Stimulated activated CD4-positive, alpha-beta T cell treated with anti-CD3 and anti-CD28 coated beads, Interleukin-15, amount 100 ng/mL, for 24 hours (primary cell): ENCODE data around the gene PDX1.

Source experiments
- DNase-seq: peaks from one replicate; pipeline ENCODE4 v3.0.0-alpha.2; 2020

PDX1 gene

DNA sequence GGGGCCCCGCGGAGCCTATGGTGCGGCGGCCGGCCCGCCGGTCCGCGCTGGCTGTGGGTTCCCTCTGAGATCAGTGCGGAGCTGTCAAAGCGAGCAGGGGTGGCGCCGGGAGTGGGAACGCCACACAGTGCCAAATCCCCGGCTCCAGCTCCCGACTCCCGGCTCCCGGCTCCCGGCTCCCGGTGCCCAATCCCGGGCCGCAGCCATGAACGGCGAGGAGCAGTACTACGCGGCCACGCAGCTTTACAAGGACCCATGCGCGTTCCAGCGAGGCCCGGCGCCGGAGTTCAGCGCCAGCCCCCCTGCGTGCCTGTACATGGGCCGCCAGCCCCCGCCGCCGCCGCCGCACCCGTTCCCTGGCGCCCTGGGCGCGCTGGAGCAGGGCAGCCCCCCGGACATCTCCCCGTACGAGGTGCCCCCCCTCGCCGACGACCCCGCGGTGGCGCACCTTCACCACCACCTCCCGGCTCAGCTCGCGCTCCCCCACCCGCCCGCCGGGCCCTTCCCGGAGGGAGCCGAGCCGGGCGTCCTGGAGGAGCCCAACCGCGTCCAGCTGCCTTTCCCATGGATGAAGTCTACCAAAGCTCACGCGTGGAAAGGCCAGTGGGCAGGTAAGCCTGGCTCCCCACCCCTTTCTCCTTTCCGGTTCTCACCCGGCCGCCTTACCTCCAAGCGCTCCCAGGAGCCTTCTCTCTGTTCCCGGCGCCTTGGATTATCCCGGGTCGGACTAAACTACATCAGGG lies at the start of gene PDX1:
TSS of gene PDX1 (plus strand) at position 67 of the 743 bp plus-strand sequence. CDS start at position 206, 139 bp downstream.
- DNase-seq = no peak

DNA sequence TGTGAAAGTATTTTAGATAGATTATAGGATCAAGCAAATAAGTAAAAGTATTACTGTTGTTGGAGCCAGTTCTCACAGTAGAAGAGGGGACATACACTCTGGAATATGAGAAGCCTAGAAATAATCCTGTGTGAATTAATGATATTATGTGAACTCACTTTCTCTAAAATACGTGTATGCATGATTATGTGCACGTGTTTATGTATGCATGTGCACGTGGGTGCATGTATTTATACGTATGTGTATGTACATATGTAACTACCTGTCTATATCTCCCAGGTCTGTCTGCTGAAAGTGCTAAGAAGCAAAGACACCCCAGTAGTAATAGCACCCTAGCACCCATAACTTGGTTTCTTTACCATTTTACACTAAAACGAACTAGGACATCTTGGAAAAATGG lies 41.5 kb upstream of the PDX1 start:
- no peak for DNase-seq

DNA sequence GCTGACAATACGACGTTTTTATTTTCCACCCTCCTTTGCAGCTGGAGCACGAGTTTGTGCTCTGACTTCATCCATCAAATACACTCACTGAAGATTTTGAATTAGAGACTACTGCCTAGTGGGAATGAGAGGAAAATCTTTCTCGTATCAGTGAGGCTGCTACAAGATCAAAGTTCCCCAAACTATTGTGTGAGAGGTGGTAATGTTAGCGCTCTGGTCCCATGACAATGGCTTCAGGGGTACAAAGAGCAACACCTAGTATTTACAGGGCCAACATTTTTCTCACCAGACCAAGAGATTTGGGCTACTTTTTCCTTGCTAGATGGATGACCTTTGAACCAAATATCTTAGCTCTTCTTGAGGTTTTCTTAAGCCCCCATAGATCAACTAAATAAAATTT lies 30.3 kb upstream of the PDX1 start:
- no peak for DNase-seq

DNA sequence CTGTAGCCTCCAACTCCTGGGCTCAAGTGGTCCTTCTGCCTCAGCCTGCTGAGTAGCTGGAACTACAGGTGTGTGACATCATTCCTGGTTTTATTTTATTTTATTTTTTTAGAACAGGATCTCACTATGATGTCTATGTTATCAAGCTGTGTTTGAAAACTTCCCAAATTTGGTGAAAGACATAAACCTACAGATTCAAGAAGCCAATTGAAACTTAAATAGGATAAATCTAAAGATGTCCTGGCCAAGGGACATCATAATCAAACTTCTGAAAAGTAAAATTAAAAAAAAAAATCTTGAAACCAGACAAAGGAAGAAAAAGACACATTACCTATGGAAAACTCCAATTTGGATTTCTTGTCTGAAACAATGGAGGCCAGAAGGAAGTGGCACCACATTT lies 23.1 kb upstream of the PDX1 start:
- no peak for DNase-seq

DNA sequence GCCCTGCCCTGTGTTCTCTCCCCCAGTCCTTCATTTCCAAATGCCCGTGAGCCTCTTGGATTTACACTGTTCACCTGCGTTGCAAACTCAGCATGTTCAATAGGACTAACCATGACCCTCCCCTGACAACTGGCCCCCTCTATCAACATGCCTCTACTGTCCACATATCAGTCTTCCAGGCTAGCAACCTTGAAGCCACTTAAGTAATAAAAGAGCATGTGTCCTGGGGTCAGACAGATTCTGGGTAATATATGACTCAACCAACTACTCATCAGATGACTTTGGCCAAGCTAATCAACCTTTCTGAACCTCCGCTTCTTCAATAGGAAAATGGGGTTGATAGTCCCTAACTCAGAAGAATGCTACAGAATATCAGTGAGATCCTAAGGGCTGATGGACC lies 15.1 kb upstream of the PDX1 start:
- no peak for DNase-seq

DNA sequence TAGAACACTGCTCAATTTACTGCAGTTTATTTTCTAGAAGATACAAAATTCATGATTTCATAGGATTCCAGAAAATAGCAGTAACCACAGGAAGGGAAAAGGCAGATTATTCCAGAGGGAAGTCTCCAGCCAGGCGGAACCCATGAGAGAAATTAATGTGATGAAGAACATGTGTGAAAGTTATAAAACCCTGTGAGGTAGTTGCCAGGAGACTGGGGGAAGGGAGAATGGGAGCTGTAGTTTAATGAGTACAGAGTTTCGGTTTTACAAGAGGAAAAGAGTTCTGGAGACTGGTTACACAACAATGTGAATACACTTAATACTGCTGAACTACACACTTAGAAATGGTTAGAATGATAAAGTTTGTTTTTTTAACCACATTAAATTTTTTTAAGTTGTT lies 14.2 kb upstream of the PDX1 start:
- DNase-seq = no peak

DNA sequence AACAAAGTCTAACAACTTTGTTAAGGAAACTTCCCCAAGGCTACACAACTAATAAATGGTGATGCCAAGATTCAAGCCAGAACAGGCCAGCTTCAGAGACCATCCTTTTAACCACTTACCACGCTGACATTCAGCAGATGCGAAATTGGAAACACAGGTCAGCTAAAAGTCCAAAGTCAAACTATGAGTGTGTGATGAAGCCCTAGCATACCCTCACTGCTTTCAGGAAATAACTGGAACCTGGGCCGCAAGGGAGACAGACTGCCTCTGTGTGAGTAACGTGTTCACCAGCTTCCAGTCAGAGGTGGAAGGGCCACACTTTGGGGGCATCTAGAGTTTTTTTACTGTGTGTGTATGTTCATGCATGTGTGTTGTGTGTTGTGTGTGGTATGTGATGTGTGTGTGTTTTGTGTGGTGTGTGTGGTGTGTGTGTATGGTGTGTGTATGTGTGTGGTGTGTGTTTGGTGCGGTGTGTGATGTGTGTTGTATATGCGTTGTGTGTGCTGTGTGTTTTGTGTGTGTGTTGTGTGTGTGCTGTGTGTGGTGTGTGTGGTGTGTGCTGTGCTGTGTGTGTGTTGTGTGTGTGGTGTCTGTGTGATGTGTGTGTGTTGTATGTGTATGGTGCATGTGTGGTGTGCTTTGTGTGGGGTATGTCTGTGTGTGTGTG lies 12.5 kb upstream of the PDX1 start:
- no peak for DNase-seq

DNA sequence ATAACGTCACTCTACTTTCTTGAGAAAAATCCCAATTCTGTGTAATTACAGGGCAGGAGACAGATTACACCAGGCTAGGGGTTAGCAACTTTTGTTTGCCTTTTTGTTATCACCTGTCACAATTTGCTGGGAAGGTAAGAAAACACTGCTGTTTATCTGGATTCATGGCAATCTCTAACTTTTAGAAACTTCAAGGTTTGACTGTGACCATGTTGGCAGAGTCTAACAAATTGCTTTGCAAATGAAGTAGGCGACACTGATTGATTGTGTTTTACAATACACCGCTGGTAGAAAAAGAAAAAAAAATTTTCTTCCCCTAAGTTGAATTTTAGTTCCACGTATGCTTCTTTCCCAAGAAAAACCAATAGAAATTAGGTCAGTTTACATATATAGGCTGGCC lies 10.4 kb upstream of the PDX1 start:
- no peak for DNase-seq

DNA sequence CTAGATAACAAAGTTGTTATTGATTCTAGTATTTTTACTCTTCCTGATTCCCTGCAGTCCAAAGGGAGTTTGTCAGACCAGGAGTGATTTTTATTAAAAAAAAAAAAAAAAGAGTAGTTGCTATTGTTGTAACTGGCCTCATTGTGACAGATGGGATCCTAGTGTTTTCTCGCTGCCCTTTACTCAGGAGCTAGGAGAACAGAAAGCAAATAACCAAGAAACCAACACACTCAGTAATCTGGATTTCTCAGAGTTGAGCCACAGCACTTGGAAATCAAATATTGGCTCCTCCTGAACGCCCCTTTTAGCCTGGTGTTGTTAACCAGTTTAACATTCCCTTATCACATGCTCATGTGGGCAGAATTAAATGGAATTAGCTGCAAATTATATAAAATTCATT lies 8.3 kb upstream of the PDX1 start:
- DNase-seq = no peak

DNA sequence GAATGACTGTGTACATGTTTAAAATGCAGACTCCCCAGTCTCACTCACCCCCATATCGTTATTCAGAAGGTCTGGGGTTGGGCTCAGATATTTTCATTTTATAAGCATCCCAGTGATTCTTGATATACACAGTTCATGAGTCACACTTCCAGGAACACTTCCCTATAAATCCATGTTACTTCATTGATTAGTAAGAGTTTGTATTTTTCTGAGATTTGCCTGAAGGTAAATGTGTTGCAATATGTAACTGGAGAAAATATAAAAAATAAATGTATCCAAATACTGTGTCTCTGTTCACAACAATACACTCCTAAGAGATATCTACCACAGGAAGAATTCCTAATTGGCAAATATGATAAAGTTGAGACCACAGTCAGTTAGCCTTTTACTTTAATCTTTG lies 6.6 kb upstream of the PDX1 start:
- DNase-seq = no peak

DNA sequence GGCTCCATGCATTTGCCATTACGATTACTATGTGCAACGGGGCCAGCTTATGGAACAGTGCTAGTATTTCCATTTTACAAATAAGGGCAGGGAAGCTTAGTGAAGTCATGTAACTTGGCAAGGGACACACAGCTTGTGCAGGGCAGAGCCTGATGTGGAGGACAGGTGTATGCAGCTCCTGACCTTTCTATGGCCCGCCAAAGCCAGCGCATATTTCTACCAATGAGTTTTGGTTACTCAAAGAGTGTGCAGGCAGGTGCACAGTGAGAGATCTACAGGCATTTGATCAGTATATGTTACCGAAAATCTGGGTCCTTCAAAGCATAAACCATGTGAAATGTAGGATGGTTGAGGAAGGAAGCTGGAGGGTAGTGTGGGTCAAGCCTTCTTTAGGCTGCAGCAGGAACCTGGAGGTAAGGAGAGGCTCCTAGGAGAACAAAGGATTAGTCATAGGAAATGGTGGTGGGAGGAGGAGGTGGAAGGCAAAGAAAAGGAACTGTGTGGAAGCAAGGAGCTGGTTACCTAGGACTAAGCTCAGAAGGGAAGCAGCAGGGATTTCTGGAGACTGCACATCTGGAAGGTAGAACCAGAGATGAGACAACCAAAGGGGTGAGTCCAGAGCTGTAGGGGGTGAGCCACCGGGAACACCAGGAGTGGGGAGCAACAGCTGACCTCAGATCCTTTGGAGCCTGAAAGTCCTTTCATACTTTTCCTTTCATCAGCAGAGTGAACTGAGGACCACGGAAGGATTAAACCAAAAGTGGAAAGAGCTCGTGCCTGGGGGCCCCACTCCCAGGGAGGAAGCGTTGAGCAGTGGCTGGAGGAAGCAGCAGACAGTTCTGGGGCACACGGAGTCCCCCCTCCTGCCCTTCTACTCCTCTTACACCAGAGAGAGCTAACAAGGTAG lies 4.2 kb upstream of the PDX1 start:
- no peak for DNase-seq

DNA sequence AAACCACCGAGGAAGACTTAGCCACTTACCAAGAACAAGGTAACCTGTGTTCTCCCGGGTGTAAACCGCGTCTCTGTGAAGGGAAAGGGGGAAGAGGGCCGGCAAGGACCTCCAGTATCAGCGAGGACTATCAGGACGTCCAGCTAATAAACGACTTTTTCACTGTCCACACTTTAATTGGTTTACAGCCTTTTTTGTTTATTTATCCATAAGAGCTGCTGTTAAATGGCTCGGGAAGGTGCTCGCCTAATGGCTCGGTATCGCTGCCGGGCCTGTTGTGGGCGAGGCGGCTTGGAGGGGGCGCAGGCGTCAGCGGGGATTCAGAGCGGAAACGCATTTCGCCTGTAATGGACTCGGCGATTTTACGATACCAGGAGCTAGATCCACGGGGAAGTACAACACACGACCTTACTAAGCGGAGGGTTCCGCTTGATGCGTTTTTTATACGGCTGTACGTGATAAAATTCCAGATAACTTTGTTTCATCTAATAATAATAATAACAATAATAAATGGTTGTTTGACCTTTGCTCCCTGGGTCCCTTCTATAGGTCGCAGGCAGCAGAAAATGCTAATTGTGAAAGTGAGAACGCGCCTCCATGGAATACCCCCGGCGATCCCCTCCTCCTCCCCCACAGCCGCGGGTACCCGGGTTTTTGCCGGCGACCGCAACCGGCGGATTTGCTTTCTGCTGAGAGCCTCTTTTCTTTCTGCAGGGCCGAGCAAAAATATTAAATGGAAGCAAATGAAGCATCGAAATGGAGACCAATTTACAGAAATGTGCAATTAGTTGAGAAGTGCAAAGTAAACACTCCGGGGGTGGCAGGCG lies 2.5 kb upstream of the PDX1 start:
- peak; percentile 22 for DNase-seq

DNA sequence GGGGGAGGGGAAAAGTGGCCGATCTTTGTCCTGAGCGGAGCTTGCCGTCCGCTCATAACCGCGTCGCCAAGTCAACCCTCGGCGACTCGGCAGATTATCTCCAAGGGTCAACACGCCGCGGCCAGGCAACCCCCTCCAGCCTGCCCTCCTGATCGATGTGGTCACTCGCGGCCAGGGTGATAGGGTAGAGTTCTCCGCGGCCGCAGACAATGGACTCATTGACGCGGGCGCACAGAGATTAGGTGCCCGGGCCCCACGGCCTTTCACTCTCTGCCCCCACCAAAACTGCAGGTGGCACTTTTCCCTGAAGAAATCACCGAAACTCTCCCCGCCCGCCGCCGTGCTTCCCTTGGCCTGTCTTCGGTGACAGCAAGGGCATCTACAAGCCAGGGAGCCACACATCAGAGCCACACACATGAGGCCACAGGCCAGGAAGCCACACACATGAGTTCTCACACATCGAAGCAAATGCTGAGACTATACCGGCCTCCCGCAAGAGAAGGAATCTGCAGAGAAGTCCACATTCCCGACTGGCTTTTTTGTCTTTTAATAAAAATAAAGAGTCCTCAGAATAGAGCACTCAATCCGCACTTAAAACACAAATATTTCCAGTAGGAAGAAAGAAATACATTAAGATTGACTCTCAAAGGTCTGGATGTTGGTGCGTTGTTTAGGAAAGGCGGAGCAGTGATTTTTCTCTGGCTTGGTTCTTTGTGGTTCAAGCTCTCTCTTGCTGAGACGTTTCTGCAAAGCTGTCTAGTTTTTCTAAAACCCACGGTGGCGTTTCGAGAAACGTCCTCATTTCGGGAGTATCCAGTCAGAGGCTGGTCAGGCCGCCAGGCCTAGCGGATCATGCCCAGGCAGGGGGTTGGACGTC lies 1.5 kb upstream of the PDX1 start:
- DNase-seq = no peak

DNA sequence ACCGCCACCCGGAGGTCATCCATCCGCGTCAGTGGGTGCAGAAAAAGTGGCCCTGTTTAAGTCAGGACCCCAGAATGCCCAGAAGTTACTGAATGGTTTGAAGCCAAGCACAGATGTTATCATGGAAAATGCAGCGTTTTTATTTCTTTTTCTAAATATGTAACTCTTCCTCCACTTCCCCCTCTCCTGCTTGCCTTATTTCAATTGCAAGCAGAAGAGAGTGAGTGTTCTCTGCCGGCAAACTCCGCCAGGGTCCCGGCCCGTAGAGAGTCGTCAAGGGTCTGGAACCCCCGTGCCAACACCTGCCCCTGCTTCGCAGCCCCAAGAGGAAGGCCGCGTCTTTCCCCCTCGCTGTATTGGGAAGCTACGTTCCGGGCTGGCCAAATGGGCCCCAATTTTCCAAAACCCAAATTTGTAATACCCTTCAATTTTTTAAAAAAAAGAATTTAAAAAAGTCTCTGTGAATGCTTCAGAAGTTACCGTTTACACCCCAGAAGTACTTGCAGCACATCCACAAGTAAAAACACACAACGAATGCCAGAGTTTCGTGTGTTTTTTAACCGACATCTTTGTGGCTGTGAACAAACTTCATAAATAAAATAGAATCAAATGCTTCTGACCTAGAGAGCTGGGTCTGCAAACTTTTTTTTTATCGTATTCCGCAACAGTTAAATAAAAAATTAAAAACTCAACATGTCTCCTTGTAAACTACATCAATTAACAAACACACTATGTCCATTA lies 712 bp upstream of the PDX1 start:
- DNase-seq = no peak

DNA sequence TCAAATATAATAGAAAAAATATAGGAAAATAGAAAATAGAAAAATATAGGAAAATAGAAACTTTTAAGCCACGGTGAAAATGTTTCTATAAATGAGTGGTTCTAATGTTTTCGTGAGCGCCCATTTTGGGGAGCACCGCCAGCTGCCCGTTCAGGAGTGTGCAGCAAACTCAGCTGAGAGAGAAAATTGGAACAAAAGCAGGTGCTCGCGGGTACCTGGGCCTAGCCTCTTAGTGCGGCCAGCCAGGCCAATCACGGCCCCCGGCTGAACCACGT lies 204 bp upstream of the PDX1 start:
- DNase-seq = peak; percentile 67

DNA sequence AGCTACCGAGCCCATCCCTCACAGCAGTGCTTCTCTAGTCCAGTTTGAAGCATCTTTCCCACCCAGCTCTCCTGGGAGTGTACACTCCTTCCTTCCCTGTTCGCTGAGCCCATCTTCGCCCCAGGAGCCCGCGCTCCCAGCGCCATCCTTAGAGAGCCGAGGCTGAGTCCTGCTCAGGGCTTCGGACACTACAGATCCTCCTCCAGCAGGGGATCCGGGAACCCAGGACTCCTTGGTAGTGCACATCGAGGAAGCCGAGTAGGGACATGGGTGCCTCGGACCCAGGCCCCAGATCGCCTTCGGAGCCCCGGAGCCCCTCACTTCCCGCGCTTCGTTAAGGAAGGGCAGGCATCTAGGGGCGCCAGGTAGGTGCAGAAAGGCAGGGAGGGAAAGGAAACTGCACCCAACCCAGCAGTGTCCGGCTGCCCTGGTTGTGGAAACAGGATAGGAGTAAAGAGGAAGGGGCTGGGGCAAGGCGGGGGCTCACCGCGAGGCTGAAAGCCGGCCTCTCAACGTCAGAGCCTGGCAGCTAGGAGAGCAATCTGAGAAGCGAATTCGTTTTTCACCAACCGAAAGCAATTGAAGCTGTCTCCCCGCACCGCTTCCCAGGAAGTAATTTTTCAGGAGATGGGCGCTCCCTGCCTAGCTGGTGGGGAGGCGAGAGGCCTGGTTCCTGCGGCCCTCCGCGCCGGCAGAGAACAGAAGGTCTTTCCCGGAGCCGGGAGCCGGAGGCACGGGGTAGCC lies 1.0 kb downstream of the PDX1 start:
- peak; percentile 17 for DNase-seq

DNA sequence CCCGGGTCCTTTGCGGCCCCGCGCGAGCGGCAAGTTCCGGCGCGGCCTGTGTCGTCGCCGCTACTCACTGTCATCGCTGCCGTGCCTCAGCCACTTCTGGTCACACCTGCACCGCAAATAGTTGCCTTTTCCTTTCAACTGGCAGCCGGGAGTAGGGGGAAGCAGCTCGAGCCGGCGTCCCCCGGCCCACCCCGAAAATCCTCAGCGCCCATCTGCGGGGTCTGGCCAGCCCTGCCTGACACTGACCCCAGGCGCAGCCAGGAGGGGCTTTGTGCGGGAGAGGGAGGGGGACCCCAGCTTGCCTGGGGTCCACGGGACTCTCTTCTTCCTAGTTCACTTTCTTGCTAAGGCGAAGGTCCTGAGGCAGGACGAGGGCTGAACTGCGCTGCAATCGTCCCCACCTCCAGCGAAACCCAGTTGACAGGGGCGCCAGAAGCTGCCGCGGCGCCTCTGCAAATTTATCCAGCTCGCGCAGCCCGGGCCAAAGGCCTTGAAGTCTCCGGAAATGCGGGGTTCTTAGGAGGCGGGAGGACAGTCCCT lies 1.7 kb downstream of the PDX1 start:
- DNase-seq = peak; percentile 48

DNA sequence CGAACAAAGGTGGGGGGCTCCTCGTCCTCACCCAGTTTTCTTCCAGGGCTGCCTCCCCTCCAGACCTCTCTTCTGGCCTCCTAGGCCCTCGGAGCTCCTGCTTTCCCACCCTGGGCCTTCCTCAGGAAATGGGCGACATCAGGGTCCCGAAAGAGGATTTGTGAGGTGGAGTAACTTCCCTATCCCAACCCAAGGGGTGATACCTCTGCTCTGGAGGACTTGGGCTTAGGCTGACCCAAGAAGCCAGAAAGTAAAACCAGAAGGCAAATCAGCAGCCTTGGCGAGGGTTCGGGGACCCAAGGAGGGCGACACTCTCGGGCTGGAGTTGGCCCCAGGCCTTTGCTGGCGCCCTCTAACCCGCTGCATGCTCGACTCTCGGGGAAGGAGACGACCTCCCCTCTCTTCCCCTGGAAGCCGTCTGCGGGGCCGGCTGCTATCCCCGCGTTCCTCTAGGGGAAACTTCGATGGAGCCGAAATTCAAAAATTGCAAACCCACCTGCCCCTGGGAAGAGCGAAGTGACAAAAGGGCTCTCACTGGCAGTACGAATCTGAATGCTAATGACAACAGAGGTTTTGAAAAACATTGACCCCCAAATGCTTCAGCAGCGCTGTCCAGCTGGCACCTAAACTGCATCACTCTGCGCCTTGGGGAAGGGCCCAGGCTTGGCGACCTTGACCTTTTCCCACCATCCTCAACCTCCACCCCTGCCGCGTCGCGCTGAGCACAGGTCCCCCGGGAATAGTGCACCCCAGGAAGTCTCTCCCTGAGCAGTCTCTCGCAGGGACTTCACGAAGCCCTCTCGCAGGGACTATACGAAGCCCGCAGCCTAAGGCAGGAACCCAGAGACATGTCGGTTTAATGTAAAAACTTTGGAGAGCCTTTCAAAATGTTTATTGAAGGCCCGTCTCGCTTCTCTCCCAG lies 2.4 kb downstream of the PDX1 start:
- DNase-seq = no peak
